ENCODE measurements around the gene BEST3. TPM values are rescaled to one million over a fixed set of nuclear protein-coding genes. Genes with fewer than 3 reads are reported as not detected.

BEST3 gene
- total RNA-seq, 1 experiment from 2014 or later, result not detected

GRCh38 chr12:69655616-69656340, 43.3 kb downstream of the BEST3 start:
- TF ChIP-seq RORB (CRISPR knock-in tag; IDR thresholded peaks at IDR 0.05) (no peak), GRHL2 (CRISPR knock-in tag; IDR thresholded peaks at IDR 0.05; ENCODE audit: insufficient replicate concordance, severe bottlenecking) (no peak), CTCF (IDR thresholded peaks at IDR 0.05) (no peak), ATF1 (CRISPR knock-in tag; IDR thresholded peaks at IDR 0.05) (no peak), OVOL2 (CRISPR knock-in tag; IDR thresholded peaks at IDR 0.05; ENCODE audit: borderline replicate concordance) (no peak), CREM (CRISPR knock-in tag; IDR thresholded peaks at IDR 0.05) (no peak), ZNF263 (CRISPR knock-in tag; IDR thresholded peaks at IDR 0.05; ENCODE audit: low read depth) (no peak), NR1H2 (CRISPR knock-in tag; IDR thresholded peaks at IDR 0.05) (no peak), CREB1 (CRISPR knock-in tag; IDR thresholded peaks at IDR 0.05) (no peak), EMX1 (CRISPR knock-in tag; IDR thresholded peaks at IDR 0.05) (no peak)
- TF ChIP-seq, protein P1, sequence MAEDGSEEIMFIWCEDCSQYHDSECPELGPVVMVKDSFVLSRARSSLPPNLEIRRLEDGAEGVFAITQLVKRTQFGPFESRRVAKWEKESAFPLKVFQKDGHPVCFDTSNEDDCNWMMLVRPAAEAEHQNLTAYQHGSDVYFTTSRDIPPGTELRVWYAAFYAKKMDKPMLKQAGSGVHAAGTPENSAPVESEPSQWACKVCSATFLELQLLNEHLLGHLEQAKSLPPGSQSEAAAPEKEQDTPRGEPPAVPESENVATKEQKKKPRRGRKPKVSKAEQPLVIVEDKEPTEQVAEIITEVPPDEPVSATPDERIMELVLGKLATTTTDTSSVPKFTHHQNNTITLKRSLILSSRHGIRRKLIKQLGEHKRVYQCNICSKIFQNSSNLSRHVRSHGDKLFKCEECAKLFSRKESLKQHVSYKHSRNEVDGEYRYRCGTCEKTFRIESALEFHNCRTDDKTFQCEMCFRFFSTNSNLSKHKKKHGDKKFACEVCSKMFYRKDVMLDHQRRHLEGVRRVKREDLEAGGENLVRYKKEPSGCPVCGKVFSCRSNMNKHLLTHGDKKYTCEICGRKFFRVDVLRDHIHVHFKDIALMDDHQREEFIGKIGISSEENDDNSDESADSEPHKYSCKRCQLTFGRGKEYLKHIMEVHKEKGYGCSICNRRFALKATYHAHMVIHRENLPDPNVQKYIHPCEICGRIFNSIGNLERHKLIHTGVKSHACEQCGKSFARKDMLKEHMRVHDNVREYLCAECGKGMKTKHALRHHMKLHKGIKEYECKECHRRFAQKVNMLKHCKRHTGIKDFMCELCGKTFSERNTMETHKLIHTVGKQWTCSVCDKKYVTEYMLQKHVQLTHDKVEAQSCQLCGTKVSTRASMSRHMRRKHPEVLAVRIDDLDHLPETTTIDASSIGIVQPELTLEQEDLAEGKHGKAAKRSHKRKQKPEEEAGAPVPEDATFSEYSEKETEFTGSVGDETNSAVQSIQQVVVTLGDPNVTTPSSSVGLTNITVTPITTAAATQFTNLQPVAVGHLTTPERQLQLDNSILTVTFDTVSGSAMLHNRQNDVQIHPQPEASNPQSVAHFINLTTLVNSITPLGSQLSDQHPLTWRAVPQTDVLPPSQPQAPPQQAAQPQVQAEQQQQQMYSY (CRISPR knock-in tag; IDR thresholded peaks at IDR 0.05), result no peak
- TF ChIP-seq, protein P2, sequence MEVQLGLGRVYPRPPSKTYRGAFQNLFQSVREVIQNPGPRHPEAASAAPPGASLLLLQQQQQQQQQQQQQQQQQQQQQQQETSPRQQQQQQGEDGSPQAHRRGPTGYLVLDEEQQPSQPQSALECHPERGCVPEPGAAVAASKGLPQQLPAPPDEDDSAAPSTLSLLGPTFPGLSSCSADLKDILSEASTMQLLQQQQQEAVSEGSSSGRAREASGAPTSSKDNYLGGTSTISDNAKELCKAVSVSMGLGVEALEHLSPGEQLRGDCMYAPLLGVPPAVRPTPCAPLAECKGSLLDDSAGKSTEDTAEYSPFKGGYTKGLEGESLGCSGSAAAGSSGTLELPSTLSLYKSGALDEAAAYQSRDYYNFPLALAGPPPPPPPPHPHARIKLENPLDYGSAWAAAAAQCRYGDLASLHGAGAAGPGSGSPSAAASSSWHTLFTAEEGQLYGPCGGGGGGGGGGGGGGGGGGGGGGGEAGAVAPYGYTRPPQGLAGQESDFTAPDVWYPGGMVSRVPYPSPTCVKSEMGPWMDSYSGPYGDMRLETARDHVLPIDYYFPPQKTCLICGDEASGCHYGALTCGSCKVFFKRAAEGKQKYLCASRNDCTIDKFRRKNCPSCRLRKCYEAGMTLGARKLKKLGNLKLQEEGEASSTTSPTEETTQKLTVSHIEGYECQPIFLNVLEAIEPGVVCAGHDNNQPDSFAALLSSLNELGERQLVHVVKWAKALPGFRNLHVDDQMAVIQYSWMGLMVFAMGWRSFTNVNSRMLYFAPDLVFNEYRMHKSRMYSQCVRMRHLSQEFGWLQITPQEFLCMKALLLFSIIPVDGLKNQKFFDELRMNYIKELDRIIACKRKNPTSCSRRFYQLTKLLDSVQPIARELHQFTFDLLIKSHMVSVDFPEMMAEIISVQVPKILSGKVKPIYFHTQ (CRISPR knock-in tag; IDR thresholded peaks at IDR 0.05), result no peak
- POLR2A ChIA-PET, result no interaction called here
- no peaks in the 10 kb centered on the region for H3K36me3 Mint-ChIP-seq
- ATAC-seq (no peak), DNase-seq (ENCODE audit: low spot score) (no peak)
- no peaks in the 10 kb centered on the region for H3K27me3 Mint-ChIP-seq (ENCODE audit: low read depth)
- H3K4me3 Mint-ChIP-seq, result no peak overlapping the region
- CTCF ChIA-PET, result no interaction called here
- H3K4me1 Mint-ChIP-seq, result no peaks in the 10 kb centered on the region
- no peak overlapping the region for H3K27ac Mint-ChIP-seq
- no peaks in the 10 kb centered on the region for H3K9me3 Mint-ChIP-seq

- DNase-seq (ENCODE audit: low spot score) (no peak), ATAC-seq (no peak)
- H3K27me3 Mint-ChIP-seq (ENCODE audit: low read depth), result no peaks in the 10 kb centered on the region; the same call in 1 of the 2 replicates
- POLR2A ChIA-PET, result no interaction called here
- no peaks in the 10 kb centered on the region for H3K36me3 Mint-ChIP-seq
- H3K4me1 Mint-ChIP-seq, result no peaks in the 10 kb centered on the region
- CTCF ChIA-PET, result interaction anchor here (1.2 to 3.0 kb wide), 2 partner anchors 14 to 83 kb away, joined by 3 to 15 read pairs; no protein-coding TSS in a partner anchor
- TF ChIP-seq ZBTB21 (CRISPR knock-in tag; IDR thresholded peaks at IDR 0.05; ENCODE audit: borderline replicate concordance), result no peak
- TF ChIP-seq SMAD3 (CRISPR knock-in tag; IDR thresholded peaks at IDR 0.05; ENCODE audit: borderline replicate concordance), result no peak
- TF ChIP-seq, protein P3, sequence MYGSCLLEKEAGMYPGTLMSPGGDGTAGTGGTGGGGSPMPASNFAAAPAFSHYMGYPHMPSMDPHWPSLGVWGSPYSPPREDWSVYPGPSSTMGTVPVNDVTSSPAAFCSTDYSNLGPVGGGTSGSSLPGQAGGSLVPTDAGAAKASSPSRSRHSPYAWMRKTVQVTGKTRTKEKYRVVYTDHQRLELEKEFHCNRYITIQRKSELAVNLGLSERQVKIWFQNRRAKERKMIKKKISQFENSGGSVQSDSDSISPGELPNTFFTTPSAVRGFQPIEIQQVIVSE (CRISPR knock-in tag; IDR thresholded peaks at IDR 0.05; ENCODE audit: borderline replicate concordance), result no peak
- TF ChIP-seq ZNF219 (CRISPR knock-in tag; IDR thresholded peaks at IDR 0.05; ENCODE audit: borderline replicate concordance), result no peak
- TF ChIP-seq, protein P4, sequence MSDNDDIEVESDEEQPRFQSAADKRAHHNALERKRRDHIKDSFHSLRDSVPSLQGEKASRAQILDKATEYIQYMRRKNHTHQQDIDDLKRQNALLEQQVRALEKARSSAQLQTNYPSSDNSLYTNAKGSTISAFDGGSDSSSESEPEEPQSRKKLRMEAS (CRISPR knock-in tag; IDR thresholded peaks at IDR 0.05), result no peak
- no peak for TF ChIP-seq ZNF138 (CRISPR knock-in tag; conservative IDR thresholded peaks at IDR 0.05)
- TF ChIP-seq HMGA2 (CRISPR knock-in tag; IDR thresholded peaks at IDR 0.05), result no peak
- no peak for TF ChIP-seq USF2 (CRISPR knock-in tag; IDR thresholded peaks at IDR 0.05)
- no peak for TF ChIP-seq CBFB (CRISPR knock-in tag; IDR thresholded peaks at IDR 0.05; ENCODE audit: low read depth)
- no peaks in the 10 kb centered on the region for H3K9me3 Mint-ChIP-seq
- H3K4me3 Mint-ChIP-seq, result no peak overlapping the region
- H3K27ac Mint-ChIP-seq, result no peak overlapping the region
These were observed 45.4 kb downstream of the BEST3 start for GRCh38 chr12:69653703-69654102.

All from WTC11 (cell line).